HL-60 (cell line): ENCODE data around the gene CEP20.

Source experiments
- DNase-seq, 2 experiments: peaks; one replicate each; pipeline ENCODE4 v3.0.0-alpha.2; 2010 to 2020; ENCODE audit warnings: low read depth in 1 of 2, low spot score in 1 of 2
- H3K27ac ChIP-seq: fragments of 250-450 bp; sonication (Bioruptor Pico); replicated peaks from 2 replicates; pipeline ENCODE4 v1.5.1; 2020; ENCODE audit warnings: mild to moderate bottlenecking, moderate library complexity
- H3K27me3 ChIP-seq: fragments of 250-450 bp; sonication (Bioruptor Pico); 2 replicates; pipeline ENCODE4 v1.5.1; 2021; ENCODE audit warnings: mild to moderate bottlenecking, moderate library complexity; ENCODE audit not compliant: insufficient read depth, poor library complexity, severe bottlenecking
- H3K4me3 ChIP-seq: replicated peaks from 2 replicates; pipeline ENCODE4 v1.5.1; 2011; ENCODE audit warnings: mild to moderate bottlenecking, control low read depth, low read length; ENCODE audit not compliant: insufficient read depth
- GABPA ChIP-seq: IDR thresholded peaks from 2 replicates; pipeline ENCODE4 v1.6.1; 2012; ENCODE audit warnings: low read depth
- POLR2AphosphoS5 ChIP-seq: IDR thresholded peaks from 2 replicates; pipeline ENCODE4 v1.6.1; 2012; ENCODE audit warnings: low read depth
- REST ChIP-seq: IDR thresholded peaks from 2 replicates; pipeline ENCODE4 v1.6.1; 2012; ENCODE audit warnings: low read depth; ENCODE audit not compliant: insufficient replicate concordance
- SPI1 ChIP-seq: IDR thresholded peaks from 2 replicates; pipeline ENCODE4 v1.6.1; 2012; ENCODE audit warnings: low read depth, mild to moderate bottlenecking, borderline replicate concordance
- TF ChIP-seq, protein P1 (sequence below): IDR thresholded peaks from one replicate; pipeline ENCODE4 v1.5.1; 2011; ENCODE audit warnings: low read length, control low read depth, inconsistent platforms; ENCODE audit not compliant: insufficient read depth

CEP20 gene

DNA sequence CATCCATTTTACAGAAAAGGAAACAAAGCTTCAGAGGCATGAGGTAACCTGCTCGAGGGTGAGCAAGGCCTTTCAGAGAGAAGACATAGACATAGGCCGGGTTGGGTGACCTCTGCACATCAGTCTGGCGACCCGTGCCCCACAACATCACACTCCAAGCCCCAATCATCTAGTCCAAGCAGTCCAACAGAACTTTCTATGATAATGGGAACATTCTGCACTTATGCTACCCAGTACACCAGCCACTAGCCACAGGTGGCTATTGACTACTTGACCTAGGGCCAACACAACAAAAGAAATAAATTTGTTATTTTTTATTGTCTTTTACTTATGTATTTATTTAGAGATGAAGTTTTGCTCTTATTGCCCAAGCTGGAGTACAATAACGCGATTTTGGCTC, 52.3 kb downstream of the CEP20 start:
- TF ChIP-seq, protein P1, sequence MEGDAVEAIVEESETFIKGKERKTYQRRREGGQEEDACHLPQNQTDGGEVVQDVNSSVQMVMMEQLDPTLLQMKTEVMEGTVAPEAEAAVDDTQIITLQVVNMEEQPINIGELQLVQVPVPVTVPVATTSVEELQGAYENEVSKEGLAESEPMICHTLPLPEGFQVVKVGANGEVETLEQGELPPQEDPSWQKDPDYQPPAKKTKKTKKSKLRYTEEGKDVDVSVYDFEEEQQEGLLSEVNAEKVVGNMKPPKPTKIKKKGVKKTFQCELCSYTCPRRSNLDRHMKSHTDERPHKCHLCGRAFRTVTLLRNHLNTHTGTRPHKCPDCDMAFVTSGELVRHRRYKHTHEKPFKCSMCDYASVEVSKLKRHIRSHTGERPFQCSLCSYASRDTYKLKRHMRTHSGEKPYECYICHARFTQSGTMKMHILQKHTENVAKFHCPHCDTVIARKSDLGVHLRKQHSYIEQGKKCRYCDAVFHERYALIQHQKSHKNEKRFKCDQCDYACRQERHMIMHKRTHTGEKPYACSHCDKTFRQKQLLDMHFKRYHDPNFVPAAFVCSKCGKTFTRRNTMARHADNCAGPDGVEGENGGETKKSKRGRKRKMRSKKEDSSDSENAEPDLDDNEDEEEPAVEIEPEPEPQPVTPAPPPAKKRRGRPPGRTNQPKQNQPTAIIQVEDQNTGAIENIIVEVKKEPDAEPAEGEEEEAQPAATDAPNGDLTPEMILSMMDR: no peak
- TF ChIP-seq POLR2AphosphoS5: no peak
- TF ChIP-seq REST: no peak
- no peak for TF ChIP-seq SPI1
- TF ChIP-seq GABPA: no peak
- Histone ChIP-seq H3K27me3 (no peaks in the 10 kb centered on the region), H3K4me3 (no peak overlapping the region), H3K27ac (no peak overlapping the region)
- no peak for DNase-seq

- H3K27me3 ChIP-seq: no peaks in the 10 kb centered on the region
- TF ChIP-seq GABPA (no peak), SPI1 (no peak), POLR2AphosphoS5 (no peak), REST (no peak)
- TF ChIP-seq, protein P1: no peak
- DNase-seq: no peak
- no peak overlapping the region for H3K27ac ChIP-seq
- no peak overlapping the region for H3K4me3 ChIP-seq
These were observed 53.1 kb downstream of the CEP20 start for GRCh38 chr16:15835136-15835878.

DNA sequence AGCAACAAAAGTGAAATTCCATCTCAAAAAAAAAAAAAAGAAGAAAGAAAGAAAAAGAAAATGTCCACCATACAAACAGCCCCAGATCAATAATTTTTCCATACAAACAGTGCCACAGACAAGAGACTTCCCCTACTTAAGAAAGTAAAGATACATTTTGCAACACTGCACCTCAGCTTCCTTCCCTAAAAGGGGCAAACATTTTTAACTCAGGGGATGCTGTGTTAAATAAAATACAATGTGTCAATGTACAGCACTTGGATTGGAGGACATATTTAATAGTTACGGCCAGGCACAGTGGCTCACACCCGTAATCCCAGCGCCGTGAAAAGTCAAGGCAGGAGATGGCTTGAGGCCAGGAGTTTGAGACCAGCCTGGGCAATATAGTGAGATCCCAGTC, 53.9 kb downstream of the CEP20 start:
- H3K4me3 ChIP-seq: no peak overlapping the region
- TF ChIP-seq SPI1 (peak; percentile 39; the same call in 1 of the 2 replicates), GABPA (no peak)
- H3K27ac ChIP-seq: no peak overlapping the region
- no peaks in the 10 kb centered on the region for H3K27me3 ChIP-seq
- DNase-seq: peak in 1 of 2 experiments; percentile 16

DNA sequence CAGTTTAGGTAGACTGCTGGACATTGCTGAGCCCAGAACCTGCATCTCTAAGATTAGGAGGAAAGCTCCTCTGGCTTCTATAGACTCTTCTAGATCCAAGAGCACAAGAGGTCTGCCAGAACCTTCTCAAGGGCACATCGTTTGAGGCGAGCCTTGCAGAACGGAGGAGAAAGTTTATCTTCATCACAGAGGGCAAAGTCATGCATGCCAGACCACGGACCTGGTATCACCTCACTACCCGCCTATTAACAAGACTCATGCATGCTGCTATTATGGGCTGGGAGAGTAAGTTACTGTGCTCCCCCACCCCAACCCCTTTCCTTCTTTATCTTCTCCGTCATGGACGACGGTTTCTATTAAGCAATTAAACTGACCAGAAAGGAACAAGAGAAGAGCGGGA, 54.9 kb downstream of the CEP20 start:
- H3K4me3 ChIP-seq: no peak overlapping the region
- no peak for DNase-seq
- H3K27ac ChIP-seq: no peak overlapping the region
- no peak for TF ChIP-seq GABPA
- no peak for TF ChIP-seq SPI1
- TF ChIP-seq, protein P1: no peak
- no peak for TF ChIP-seq POLR2AphosphoS5
- TF ChIP-seq REST: no peak
- no peaks in the 10 kb centered on the region for H3K27me3 ChIP-seq
